CD14-positive monocyte (primary cell): ENCODE data around the gene ZNF281. TPM values are rescaled to one million over a fixed set of nuclear protein-coding genes. Genes with fewer than 3 reads are reported as not detected.

Experiments
- DNase-seq, 3 donors: peaks; one replicate each; pipeline ENCODE4 v3.0.0-alpha.2; 2011 to 2022
- H2AFZ ChIP-seq: 2 replicates; pipeline ENCODE4 v1.6.0; 2012; ENCODE audit warnings: mild to moderate bottlenecking, low read depth, low read length, inconsistent platforms; ENCODE audit not compliant: insufficient read depth, poor library complexity, severe bottlenecking
- H3K27ac ChIP-seq, 2 donors: 1 replicate in 1 of 2; 2 replicates in 1 of 2; pipeline ENCODE4 v1.5.1; 2012 to 2013; ENCODE audit warnings: low read length in 2 of 2, control low read depth in 1 of 2, inconsistent platforms in 1 of 2, low read depth in 1 of 2, mild to moderate bottlenecking in 1 of 2
- H3K27me3 ChIP-seq, 2 donors: one replicate each; pipeline versions ENCODE4 v1.6.0 to v1.6.1; 2011 to 2013; ENCODE audit warnings: low read length in 2 of 2; ENCODE audit not compliant: control insufficient read depth in 2 of 2, insufficient read depth in 2 of 2
- H3K36me3 ChIP-seq, 2 donors: replicated peaks in 1 of 2; 1 replicate in 1 of 2; 2 replicates in 1 of 2; pipeline versions ENCODE4 v1.5.1 to v1.6.1; 2012 to 2013; ENCODE audit warnings: low read length in 2 of 2, control low read depth in 1 of 2, inconsistent platforms in 1 of 2, mild to moderate bottlenecking in 1 of 2; ENCODE audit not compliant: insufficient read depth in 2 of 2, control insufficient read depth in 1 of 2
- H3K4me1 ChIP-seq, 2 donors: 1 replicate in 1 of 2; 2 replicates in 1 of 2; pipeline versions ENCODE4 v1.5.1 to v1.6.1; 2012 to 2013; ENCODE audit warnings: low read length in 2 of 2, control low read depth in 1 of 2, inconsistent platforms in 1 of 2, mild to moderate bottlenecking in 1 of 2, moderate library complexity in 1 of 2; ENCODE audit not compliant: insufficient read depth in 2 of 2, control insufficient read depth in 1 of 2
- H3K4me2 ChIP-seq: replicated peaks from 2 replicates; pipeline ENCODE3; 2012; ENCODE audit warnings: low read length, moderate library complexity, mild to moderate bottlenecking; ENCODE audit not compliant: poor library complexity, severe bottlenecking; ENCODE audit errors: extremely low read depth
- H3K4me3 ChIP-seq, 3 experiments: fragments of 200-600 bp in 1 of 3; sonication (generic) in 1 of 3; replicated peaks in 1 of 3; 1 replicate in 2 of 3; 2 replicates in 1 of 3; pipeline ENCODE4 v1.5.1; 2011 to 2013; ENCODE audit warnings: low read length in 3 of 3, mild to moderate bottlenecking in 3 of 3, control low read depth in 2 of 3, low read depth in 2 of 3, inconsistent platforms in 1 of 3, moderate library complexity in 1 of 3
- H3K79me2 ChIP-seq: 2 replicates; pipeline ENCODE4 v1.6.0; 2012; ENCODE audit warnings: mild to moderate bottlenecking, control low read depth, inconsistent platforms, low read length, moderate library complexity; ENCODE audit not compliant: insufficient read depth
- H3K9ac ChIP-seq: 2 replicates; pipeline ENCODE4 v1.6.0; 2017; ENCODE audit warnings: low read length, mild to moderate bottlenecking; ENCODE audit not compliant: insufficient read depth, poor library complexity, severe bottlenecking
- H3K9me3 ChIP-seq, 2 donors: replicated peaks in 1 of 2; 1 replicate in 1 of 2; 2 replicates in 1 of 2; pipeline versions ENCODE4 v1.5.1 to v1.6.1; 2012 to 2013; ENCODE audit warnings: low read length in 2 of 2, control low read depth in 1 of 2; ENCODE audit not compliant: control insufficient read depth in 1 of 2, insufficient read depth in 1 of 2
- H4K20me1 ChIP-seq: 2 replicates; pipeline ENCODE4 v1.6.0; 2012; ENCODE audit warnings: mild to moderate bottlenecking, low read length, control low read depth, moderate library complexity; ENCODE audit not compliant: insufficient read depth
- H3K27ac Mint-ChIP-seq, 7 donors: one replicate each; pipeline ENCODE4 v1.8.0; 2020; ENCODE audit warnings: mild to moderate bottlenecking in 7 of 7, mixed read lengths in 7 of 7, moderate library complexity in 6 of 7, inconsistent platforms in 2 of 7
- H3K27me3 Mint-ChIP-seq, 3 donors: one replicate each; pipeline ENCODE4 v1.8.0; 2021 to 2022; ENCODE audit warnings: low read depth in 3 of 3, mild to moderate bottlenecking in 3 of 3, mixed read lengths in 3 of 3, moderate library complexity in 3 of 3, inconsistent platforms in 1 of 3
- H3K36me3 Mint-ChIP-seq, 2 donors: one replicate each; pipeline ENCODE4 v1.8.0; 2020; ENCODE audit warnings: mixed read lengths in 2 of 2, inconsistent platforms in 1 of 2, mild to moderate bottlenecking in 1 of 2
- H3K4me1 Mint-ChIP-seq: one replicate; pipeline ENCODE4 v1.8.0; 2020; ENCODE audit warnings: mild to moderate bottlenecking, mixed read lengths
- H3K4me3 Mint-ChIP-seq, 2 donors: one replicate each; pipeline ENCODE4 v1.8.0; 2020; ENCODE audit warnings: mild to moderate bottlenecking in 2 of 2, mixed read lengths in 2 of 2, moderate library complexity in 1 of 2
- H3K9me3 Mint-ChIP-seq, 7 donors: one replicate each; pipeline ENCODE4 v1.8.0; 2020 to 2022; ENCODE audit warnings: mixed read lengths in 7 of 7, mild to moderate bottlenecking in 6 of 7, moderate library complexity in 6 of 7, inconsistent platforms in 2 of 7
- WGBS: methylation state at CpG from one replicate; pipeline ENCODE4 v1.1.5; 2013; ENCODE audit warnings: missing lambda C conversion rate; ENCODE audit not compliant: insufficient coverage; 5-methylcytosine and 5-hydroxymethylcytosine counted together
- intact Hi-C, 2 donors: fragments of 100-400 bp; cut with micrococcal nuclease; formaldehyde crosslinking; loops; one replicate each; pipeline versions ENCODE4 v1.15.0 to v1.15.1; 2023
- polyA plus RNA-seq, 3 donors: library from polyadenylated mRNA; depleted of rRNA in 1 of 3; unstranded in 2 of 3; stranded (reverse) in 1 of 3; fragments of 300-500 nt in 2 of 3; fragments of >200 nt in 1 of 3; fragmentation: Illumina TruSeq in 2 of 3; gene quantifications; 1 replicate in 2 of 3; 2 replicates in 1 of 3; pipeline ENCODE4 v1.2.3, GENCODE V29; 2012 to 2021
- TF ChIP-seq, protein P1 (sequence below): fragments of 200-600 bp; IDR thresholded peaks from one replicate; pipeline ENCODE4 v1.8.0; 2022; ENCODE audit warnings: antibody characterized with exemption, mild to moderate bottlenecking

Gene ZNF281
- polyA plus RNA-seq, 3 donors = 10.5 to 30.6 (median 26.6) TPM

DNA sequence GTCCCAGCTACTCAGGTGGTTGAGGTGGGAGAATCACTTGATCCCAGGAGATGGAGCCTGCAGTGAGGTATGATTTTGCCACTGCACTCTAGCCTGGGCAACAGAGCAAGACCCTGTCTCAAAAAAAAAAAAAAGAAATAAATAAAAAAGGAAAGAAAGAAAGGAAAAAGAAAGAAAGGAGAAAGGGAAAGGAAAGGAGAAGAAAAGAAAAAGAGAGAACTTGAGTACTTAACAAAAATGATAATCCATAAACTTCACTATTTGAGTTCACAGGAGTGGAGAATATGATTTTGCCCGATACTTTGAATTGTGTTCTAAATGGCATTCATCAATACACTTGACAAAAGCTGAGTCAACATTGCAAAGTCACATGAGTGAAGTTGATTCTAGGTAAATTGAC is 23.8 kb upstream of the ZNF281 start:
- Histone ChIP-seq H3K4me3 (no peak overlapping the region), H4K20me1 (no peaks in the 10 kb centered on the region), H3K27ac (no peak overlapping the region), H3K4me1 (peaks cover 0 to 3% of the 10 kb centered on the region in 2 donors), H3K79me2 (no peaks in the 10 kb centered on the region), H3K9ac (no peak overlapping the region), H2AFZ (no peak overlapping the region), H3K4me2 (no peak overlapping the region), H3K36me3 (no peaks in the 10 kb centered on the region), H3K9me3 (no peaks in the 10 kb centered on the region), H3K27me3 (no peaks in the 10 kb centered on the region)
- TF ChIP-seq, protein P1, sequence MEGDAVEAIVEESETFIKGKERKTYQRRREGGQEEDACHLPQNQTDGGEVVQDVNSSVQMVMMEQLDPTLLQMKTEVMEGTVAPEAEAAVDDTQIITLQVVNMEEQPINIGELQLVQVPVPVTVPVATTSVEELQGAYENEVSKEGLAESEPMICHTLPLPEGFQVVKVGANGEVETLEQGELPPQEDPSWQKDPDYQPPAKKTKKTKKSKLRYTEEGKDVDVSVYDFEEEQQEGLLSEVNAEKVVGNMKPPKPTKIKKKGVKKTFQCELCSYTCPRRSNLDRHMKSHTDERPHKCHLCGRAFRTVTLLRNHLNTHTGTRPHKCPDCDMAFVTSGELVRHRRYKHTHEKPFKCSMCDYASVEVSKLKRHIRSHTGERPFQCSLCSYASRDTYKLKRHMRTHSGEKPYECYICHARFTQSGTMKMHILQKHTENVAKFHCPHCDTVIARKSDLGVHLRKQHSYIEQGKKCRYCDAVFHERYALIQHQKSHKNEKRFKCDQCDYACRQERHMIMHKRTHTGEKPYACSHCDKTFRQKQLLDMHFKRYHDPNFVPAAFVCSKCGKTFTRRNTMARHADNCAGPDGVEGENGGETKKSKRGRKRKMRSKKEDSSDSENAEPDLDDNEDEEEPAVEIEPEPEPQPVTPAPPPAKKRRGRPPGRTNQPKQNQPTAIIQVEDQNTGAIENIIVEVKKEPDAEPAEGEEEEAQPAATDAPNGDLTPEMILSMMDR = no peak
- Mint-ChIP-seq H3K27me3 (peaks cover 0 to 6% (median 3%) of the 10 kb centered on the region in 3 donors), H3K27ac (no peak overlapping the region), H3K4me3 (no peak overlapping the region), H3K9me3 (peaks cover 0 to 2% (median 0%) of the 10 kb centered on the region in 7 donors), H3K36me3 (no peaks in the 10 kb centered on the region), H3K4me1 (peaks cover 9% of the 10 kb centered on the region)
- WGBS = no CpG with 5 or more reads among the region's 1 CpG
- DNase-seq = no peak
- intact Hi-C loops = no loop called here

DNA sequence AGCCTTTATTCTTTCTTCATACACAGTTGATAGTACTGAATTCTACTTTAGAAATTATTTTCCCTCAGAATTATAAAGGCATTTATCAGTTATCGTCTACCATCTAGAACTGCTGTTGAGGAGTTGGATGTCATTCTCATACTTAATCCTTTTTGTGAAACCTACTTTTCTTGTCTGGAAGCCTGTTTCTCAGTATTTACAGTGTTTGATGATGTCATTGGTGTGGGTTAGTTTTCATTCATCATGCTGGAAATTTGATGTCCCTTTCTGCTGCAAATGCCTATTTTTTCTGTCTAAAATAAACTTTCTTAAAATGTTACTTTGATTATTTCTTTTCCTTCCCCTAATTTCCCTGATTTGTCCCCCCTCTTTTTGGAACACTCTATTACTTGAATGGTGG is 22.8 kb upstream of the ZNF281 start:
- H3K27ac ChIP-seq = no peak overlapping the region
- no peak overlapping the region for H3K4me2 ChIP-seq
- peaks cover 0 to under 1% of the 10 kb centered on the region in 2 donors for H3K4me1 ChIP-seq
- H3K36me3 ChIP-seq = no peaks in the 10 kb centered on the region
- H3K9me3 Mint-ChIP-seq = peaks cover 0 to 2% (median 0%) of the 10 kb centered on the region in 7 donors
- H3K36me3 Mint-ChIP-seq = no peaks in the 10 kb centered on the region
- H3K4me3 Mint-ChIP-seq = no peak overlapping the region
- peaks cover 0 to 6% (median 3%) of the 10 kb centered on the region in 3 donors for H3K27me3 Mint-ChIP-seq
- intact Hi-C loops = no loop called here
- no peak overlapping the region for H3K27ac Mint-ChIP-seq
- no peak for DNase-seq
- no peaks in the 10 kb centered on the region for H4K20me1 ChIP-seq
- H3K79me2 ChIP-seq = no peaks in the 10 kb centered on the region
- H3K27me3 ChIP-seq = no peaks in the 10 kb centered on the region
- no peak overlapping the region for H2AFZ ChIP-seq
- WGBS = no CpG with 5 or more reads among the region's 1 CpG
- TF ChIP-seq, protein P1 = no peak
- no peak overlapping the region for H3K4me3 ChIP-seq
- no peaks in the 10 kb centered on the region for H3K9me3 ChIP-seq
- H3K4me1 Mint-ChIP-seq = peaks cover 6% of the 10 kb centered on the region
- H3K9ac ChIP-seq = no peak overlapping the region
